Vagina (tissue), 2 donors: ENCODE results near the gene TRIB2. TPM values are rescaled to one million over a fixed set of nuclear protein-coding genes. Genes with fewer than 3 reads are reported as not detected.
"Not testable (repeated sequence)": the region's sequence is repeated elsewhere in the genome, so short reads cannot be mapped to it uniquely, and the experiment has no call there.

Experiments used
- DNase-seq, 2 donors: peaks; one replicate each; pipeline ENCODE4 v3.0.0-alpha.2; 2017; ENCODE audit errors: extremely low spot score in 2 of 2
- H3K27ac ChIP-seq: fragments of 200-600 bp; sonication (generic); one replicate; pipeline ENCODE4 v1.5.1; 2019
- H3K27me3 ChIP-seq: fragments of 200-600 bp; sonication (generic); one replicate; pipeline ENCODE4 v1.5.1; 2019
- H3K36me3 ChIP-seq, 2 donors: fragments of 200-600 bp; sonication (generic); one replicate each; pipeline ENCODE4 v1.5.1; 2017 to 2019
- H3K4me1 ChIP-seq: fragments of 200-600 bp; sonication (generic); one replicate; pipeline ENCODE4 v1.5.1; 2019
- H3K4me3 ChIP-seq, 2 donors: fragments of 200-600 bp; sonication (generic); 1 replicate in 1 of 2; 2 replicates in 1 of 2; pipeline ENCODE4 v1.5.1; 2016 to 2019
- H3K9me3 ChIP-seq: fragments of 200-600 bp; sonication (generic); one replicate; pipeline ENCODE4 v1.5.1; 2019
- POLR2A ChIP-seq, 2 donors: fragments of 450-650 bp; IDR thresholded peaks; one replicate each; pipeline ENCODE4 v1.6.1; 2017; ENCODE audit warnings: antibody characterized with exemption in 2 of 2, mild to moderate bottlenecking in 2 of 2, moderate library complexity in 2 of 2
- POLR2AphosphoS5 ChIP-seq, 2 donors: sonication (generic); formaldehyde crosslinking; IDR thresholded peaks; one replicate each; pipeline ENCODE4 v1.9.0; 2017; ENCODE audit warnings: antibody characterized with exemption in 2 of 2, mild to moderate bottlenecking in 2 of 2, low read depth in 1 of 2; ENCODE audit not compliant: insufficient read depth in 1 of 2
- intact Hi-C: fragments of 100-400 bp; cut with DNase I; formaldehyde crosslinking; loops from one replicate; pipeline ENCODE4 v1.15.1; 2023
- total RNA-seq: library from RNA; depleted of rRNA; stranded (reverse); fragments of >200 nt; gene quantifications from one replicate; pipeline ENCODE4 v1.2.3, GENCODE V29; 2016
- TF ChIP-seq, protein P1 (sequence below), 3 experiments: fragments of 450-650 bp in 2 of 3; fragments of 200-600 bp in 1 of 3; sonication (generic) in 1 of 3; IDR thresholded peaks; one replicate each; pipeline ENCODE4 v1.5.1; 2017 to 2019; ENCODE audit warnings: antibody characterized with exemption in 3 of 3, mild to moderate bottlenecking in 2 of 3, moderate library complexity in 2 of 3

TRIB2 gene
- total RNA-seq, 1 donor from 2014 or later: 64.8 TPM

DNA sequence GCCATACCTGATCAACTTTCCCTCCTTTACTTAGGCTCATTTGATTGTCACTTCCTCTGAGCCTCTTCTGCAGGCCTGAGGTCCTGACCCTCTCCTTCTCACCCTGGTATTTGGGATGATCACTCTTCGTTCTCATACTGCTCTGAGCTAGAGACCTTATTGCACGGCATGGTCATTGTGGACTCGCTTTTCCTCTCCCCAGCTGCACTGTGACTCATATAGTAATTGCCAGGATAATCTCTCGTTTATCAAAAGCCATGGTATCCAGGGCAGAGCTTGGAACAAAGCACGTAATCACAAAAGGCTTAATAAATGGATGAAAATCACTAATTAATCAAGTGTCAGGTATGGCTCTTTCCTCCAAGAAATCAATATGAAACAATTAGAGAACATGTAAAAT lies 40.9 kb upstream of the TRIB2 start:
- DNase-seq: no peak
- Histone ChIP-seq H3K27me3 (no peaks in the 10 kb centered on the region), H3K4me3 (no peak overlapping the region), H3K36me3 (no peaks in the 10 kb centered on the region), H3K27ac (no peak overlapping the region), H3K4me1 (no peaks in the 10 kb centered on the region), H3K9me3 (no peaks in the 10 kb centered on the region)
- intact Hi-C loops: no loop called here
- TF ChIP-seq, protein P1, sequence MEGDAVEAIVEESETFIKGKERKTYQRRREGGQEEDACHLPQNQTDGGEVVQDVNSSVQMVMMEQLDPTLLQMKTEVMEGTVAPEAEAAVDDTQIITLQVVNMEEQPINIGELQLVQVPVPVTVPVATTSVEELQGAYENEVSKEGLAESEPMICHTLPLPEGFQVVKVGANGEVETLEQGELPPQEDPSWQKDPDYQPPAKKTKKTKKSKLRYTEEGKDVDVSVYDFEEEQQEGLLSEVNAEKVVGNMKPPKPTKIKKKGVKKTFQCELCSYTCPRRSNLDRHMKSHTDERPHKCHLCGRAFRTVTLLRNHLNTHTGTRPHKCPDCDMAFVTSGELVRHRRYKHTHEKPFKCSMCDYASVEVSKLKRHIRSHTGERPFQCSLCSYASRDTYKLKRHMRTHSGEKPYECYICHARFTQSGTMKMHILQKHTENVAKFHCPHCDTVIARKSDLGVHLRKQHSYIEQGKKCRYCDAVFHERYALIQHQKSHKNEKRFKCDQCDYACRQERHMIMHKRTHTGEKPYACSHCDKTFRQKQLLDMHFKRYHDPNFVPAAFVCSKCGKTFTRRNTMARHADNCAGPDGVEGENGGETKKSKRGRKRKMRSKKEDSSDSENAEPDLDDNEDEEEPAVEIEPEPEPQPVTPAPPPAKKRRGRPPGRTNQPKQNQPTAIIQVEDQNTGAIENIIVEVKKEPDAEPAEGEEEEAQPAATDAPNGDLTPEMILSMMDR (IDR thresholded peaks at IDR 0.05): no peak
- TF ChIP-seq POLR2A (IDR thresholded peaks at IDR 0.05): no peak
- no peak for TF ChIP-seq POLR2AphosphoS5 (IDR thresholded peaks at IDR 0.05; ENCODE audit: insufficient read depth in 1 of 2, low read depth in 1 of 2)

DNA sequence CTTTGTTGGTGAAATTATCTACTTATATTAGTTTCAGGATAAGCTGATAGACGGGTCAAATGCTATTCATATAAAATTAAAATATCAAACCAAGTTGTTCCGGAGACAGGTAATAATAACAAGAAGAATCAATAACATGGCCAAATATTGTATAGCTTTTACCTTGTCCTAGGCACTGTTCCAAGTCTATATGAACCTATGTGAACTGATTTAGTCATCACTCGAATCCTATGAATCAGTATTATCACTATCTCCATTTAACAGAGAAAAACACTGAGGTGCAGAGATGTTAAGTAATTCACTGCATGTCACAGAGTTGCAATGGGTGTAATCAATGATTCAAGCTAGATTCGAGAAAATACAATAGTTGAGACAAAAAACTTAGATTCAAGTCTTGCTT lies 40.0 kb upstream of the TRIB2 start:
- Histone ChIP-seq H3K36me3 (no peaks in the 10 kb centered on the region), H3K9me3 (no peaks in the 10 kb centered on the region), H3K4me3 (no peak overlapping the region), H3K27ac (no peak overlapping the region), H3K4me1 (no peaks in the 10 kb centered on the region), H3K27me3 (no peaks in the 10 kb centered on the region)
- intact Hi-C loops: no loop called here
- no peak for DNase-seq
- TF ChIP-seq, protein P1 (IDR thresholded peaks at IDR 0.05): no peak
- TF ChIP-seq POLR2AphosphoS5 (IDR thresholded peaks at IDR 0.05; ENCODE audit: insufficient read depth in 1 of 2, low read depth in 1 of 2) (no peak), POLR2A (IDR thresholded peaks at IDR 0.05) (no peak)

DNA sequence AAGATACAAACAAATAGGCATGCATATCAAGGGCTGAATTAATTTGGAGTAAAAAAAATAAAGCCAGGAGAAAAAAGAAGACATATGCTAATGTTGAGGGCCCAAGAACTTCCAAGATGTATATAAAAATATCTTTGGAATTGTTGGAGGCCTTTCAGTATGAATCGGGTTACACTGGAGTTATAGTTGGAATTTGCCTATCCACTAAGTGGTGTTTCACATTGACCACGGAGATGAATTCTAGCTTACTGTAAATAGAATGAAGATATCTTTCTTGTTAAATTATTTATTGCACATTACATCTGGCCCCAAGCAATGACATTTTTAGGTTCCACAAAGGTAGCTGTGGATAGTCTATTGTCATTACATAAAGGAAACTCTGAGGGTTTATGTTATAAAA lies 38.5 kb upstream of the TRIB2 start:
- TF ChIP-seq, protein P1 (IDR thresholded peaks at IDR 0.05): no peak
- no peak for TF ChIP-seq POLR2AphosphoS5 (IDR thresholded peaks at IDR 0.05; ENCODE audit: insufficient read depth in 1 of 2, low read depth in 1 of 2)
- no peak for TF ChIP-seq POLR2A (IDR thresholded peaks at IDR 0.05)
- Histone ChIP-seq H3K36me3 (no peaks in the 10 kb centered on the region), H3K4me1 (no peaks in the 10 kb centered on the region), H3K4me3 (no peak overlapping the region), H3K27ac (no peak overlapping the region), H3K27me3 (no peaks in the 10 kb centered on the region), H3K9me3 (no peaks in the 10 kb centered on the region)
- intact Hi-C loops: no loop called here
- DNase-seq: no peak

DNA sequence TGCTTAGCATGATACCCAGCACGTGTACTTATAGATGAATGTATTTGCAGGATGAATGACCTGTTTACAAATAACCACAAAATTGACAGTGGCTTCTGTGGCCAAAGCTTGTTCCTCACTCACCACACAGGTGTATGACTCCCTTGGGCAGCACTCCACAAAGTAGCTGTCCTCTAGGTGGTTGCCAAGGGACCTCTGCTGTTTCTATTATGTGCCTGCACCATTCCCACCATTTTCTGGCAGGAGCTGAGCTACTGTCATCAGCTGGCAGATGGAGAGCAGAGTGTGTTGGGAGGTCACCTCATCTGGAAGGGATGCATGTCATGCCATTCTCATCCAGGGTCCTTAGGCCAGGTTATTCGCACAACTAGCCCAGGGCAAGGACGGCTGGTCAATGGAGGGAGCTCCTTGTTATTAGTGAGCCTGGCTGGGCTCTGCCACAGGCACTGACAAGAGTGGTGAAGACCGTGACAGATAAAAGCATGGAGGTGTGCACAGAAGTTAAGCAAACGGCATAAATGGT lies 37.1 kb upstream of the TRIB2 start:
- DNase-seq: no peak
- H3K4me1 ChIP-seq: peaks cover 9% of the 10 kb centered on the region
- no peak for TF ChIP-seq POLR2A (IDR thresholded peaks at IDR 0.05)
- no peak for TF ChIP-seq POLR2AphosphoS5 (IDR thresholded peaks at IDR 0.05; ENCODE audit: insufficient read depth in 1 of 2, low read depth in 1 of 2)
- TF ChIP-seq, protein P1 (IDR thresholded peaks at IDR 0.05): no peak
- H3K27me3 ChIP-seq: no peaks in the 10 kb centered on the region
- intact Hi-C loops: no loop called here
- no peaks in the 10 kb centered on the region for H3K9me3 ChIP-seq
- H3K27ac ChIP-seq: no peak overlapping the region
- H3K36me3 ChIP-seq: no peaks in the 10 kb centered on the region
- no peak overlapping the region for H3K4me3 ChIP-seq

DNA sequence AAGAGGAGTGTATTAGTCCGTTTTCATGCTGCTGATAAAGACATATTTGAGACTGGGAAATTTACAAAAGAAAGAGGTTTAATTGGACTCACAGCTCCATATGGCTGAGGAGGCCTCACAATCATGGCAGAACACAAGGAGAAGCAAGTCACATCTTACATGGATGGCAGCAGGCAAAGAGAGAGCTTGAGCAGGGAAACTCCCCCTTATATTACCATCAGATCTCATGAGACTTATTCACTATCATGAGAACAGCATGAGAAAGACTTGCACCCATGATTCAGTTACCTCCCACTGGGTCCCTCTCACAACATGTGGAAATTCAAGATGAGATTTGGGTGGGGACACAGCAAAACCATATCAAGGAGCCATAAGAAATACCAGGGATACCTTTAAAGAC lies 36.6 kb upstream of the TRIB2 start:
- H3K4me3 ChIP-seq, H3K9me3 ChIP-seq, DNase-seq, H3K27ac ChIP-seq, H3K27me3 ChIP-seq, intact Hi-C loops, H3K36me3 ChIP-seq: not testable (repeated sequence)
- H3K4me1 ChIP-seq: peaks cover 14% of the 10 kb centered on the region
